Naive B cell (primary cell): Measurements from ENCODE around the gene LILRA6. TPM values are rescaled to one million over a fixed set of nuclear protein-coding genes. Genes with fewer than 3 reads are reported as not detected.
"Not testable (repeated sequence)": the region's sequence is repeated elsewhere in the genome, so short reads cannot be mapped to it uniquely, and the experiment has no call there.

Experiments
- ATAC-seq, 2 donors: fragments of 150-1000 bp; cut with Tn5 transposase; 2 replicates each; pipeline ENCODE4 v1.10.0; 2021; ENCODE audit warnings: low read depth in 2 of 2, mild to moderate bottlenecking in 2 of 2, moderate library complexity in 2 of 2
- DNase-seq: peaks from one replicate; pipeline ENCODE4 v3.0.0; 2022
- H3K27ac Mint-ChIP-seq, 6 donors: one replicate each; pipeline ENCODE4 v1.8.0; 2020 to 2022; ENCODE audit warnings: mild to moderate bottlenecking in 6 of 6, mixed read lengths in 6 of 6, moderate library complexity in 5 of 6, inconsistent platforms in 2 of 6
- H3K27me3 Mint-ChIP-seq, 3 donors: one replicate each; pipeline ENCODE4 v1.8.0; 2021 to 2022; ENCODE audit warnings: mixed read lengths in 3 of 3, mild to moderate bottlenecking in 1 of 3
- H3K36me3 Mint-ChIP-seq, 2 donors: one replicate each; pipeline ENCODE4 v1.8.0; 2020 to 2022; ENCODE audit warnings: mixed read lengths in 2 of 2, inconsistent platforms in 1 of 2, mild to moderate bottlenecking in 1 of 2
- H3K4me1 Mint-ChIP-seq, 3 donors: one replicate each; pipeline ENCODE4 v1.8.0; 2020 to 2022; ENCODE audit warnings: mixed read lengths in 3 of 3, inconsistent platforms in 1 of 3, mild to moderate bottlenecking in 1 of 3, moderate library complexity in 1 of 3
- H3K4me3 Mint-ChIP-seq, 8 donors: one replicate each; pipeline ENCODE4 v1.8.0; 2020 to 2022; ENCODE audit warnings: mild to moderate bottlenecking in 8 of 8, mixed read lengths in 8 of 8, moderate library complexity in 8 of 8, inconsistent platforms in 2 of 8
- H3K9me3 Mint-ChIP-seq, 7 donors: one replicate each; pipeline ENCODE4 v1.8.0; 2020 to 2022; ENCODE audit warnings: mixed read lengths in 7 of 7, mild to moderate bottlenecking in 5 of 7, inconsistent platforms in 2 of 7, moderate library complexity in 1 of 7
- polyA plus RNA-seq, 6 donors: library from polyadenylated mRNA; unstranded; fragments of 300-500 nt; fragmentation: Illumina TruSeq; gene quantifications; one replicate each; pipeline ENCODE4 v1.2.3, GENCODE V29; 2021; ENCODE audit warnings: low read depth in 6 of 6

The LILRA6 gene
- polyA plus RNA-seq = 1 to 10 TPM in 1 of 6 donors, under 1 TPM in 2, not detected in 3; 0.18 to 1.5 (median 0.66) TPM

DNA sequence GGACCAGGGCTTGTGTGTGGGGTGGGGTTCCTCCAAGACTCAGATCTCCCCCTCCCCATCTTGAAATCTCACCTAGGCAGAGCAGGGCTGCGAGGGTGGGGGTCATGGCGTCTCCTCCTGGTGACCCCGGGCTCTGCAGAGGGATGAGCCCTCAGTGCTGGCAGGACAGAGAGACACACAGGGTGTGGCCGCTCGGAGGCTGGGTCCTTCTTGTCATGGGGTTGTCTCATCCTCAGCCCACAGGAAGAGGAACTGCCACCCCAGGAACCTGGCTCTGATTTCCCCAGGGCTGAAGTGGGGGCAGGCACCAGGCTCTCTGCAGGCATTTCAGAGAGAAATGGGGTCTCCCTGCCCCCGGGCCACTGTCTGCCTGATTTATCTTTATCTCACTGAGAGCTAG is at the start of gene LILRA6:
TSS of gene LILRA6 (minus strand) at position 145 of the 400 bp plus-strand sequence.
- not testable (repeated sequence) for H3K4me1 Mint-ChIP-seq, H3K4me3 Mint-ChIP-seq, ATAC-seq, H3K9me3 Mint-ChIP-seq, H3K27ac Mint-ChIP-seq, H3K36me3 Mint-ChIP-seq, DNase-seq
- peaks cover 16 to 41% (median 32%) of the 10 kb centered on the region in 3 donors for H3K27me3 Mint-ChIP-seq

DNA sequence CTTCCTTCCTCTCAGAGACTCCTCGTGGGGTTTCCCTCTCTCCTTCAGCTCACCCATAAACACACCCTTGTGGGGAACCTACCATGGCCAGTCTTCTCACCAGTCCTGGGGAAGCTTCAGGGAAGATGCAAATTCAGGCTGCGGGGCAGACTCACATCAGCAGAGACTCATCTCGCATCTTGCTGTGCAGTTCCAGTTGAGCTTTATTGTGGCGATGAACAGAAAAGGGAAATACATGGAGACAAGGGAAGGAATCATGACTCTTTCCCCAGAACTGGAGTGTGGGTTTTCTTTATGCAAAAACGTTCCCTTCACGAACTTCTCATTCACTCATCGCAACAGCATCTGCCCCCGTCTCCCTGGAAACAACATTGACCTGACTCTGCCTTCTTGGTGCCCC is 46.6 kb upstream of the LILRA6 start:
- Mint-ChIP-seq H3K27ac (peak overlapping the region in 2 of 6 donors; percentile 8), H3K4me3 (peak overlapping the region in 4 of 8 donors; percentile 33 to 85 (median 38)), H3K27me3 (peaks cover 46 to 55% (median 55%) of the 10 kb centered on the region in 3 donors), H3K36me3 (peaks cover 7 to 12% of the 10 kb centered on the region in 2 donors), H3K9me3 (peaks cover 0 to 18% (median under 1%) of the 10 kb centered on the region in 7 donors), H3K4me1 (peaks cover 44 to 77% (median 61%) of the 10 kb centered on the region in 3 donors)
- not testable (repeated sequence) for DNase-seq, ATAC-seq

DNA sequence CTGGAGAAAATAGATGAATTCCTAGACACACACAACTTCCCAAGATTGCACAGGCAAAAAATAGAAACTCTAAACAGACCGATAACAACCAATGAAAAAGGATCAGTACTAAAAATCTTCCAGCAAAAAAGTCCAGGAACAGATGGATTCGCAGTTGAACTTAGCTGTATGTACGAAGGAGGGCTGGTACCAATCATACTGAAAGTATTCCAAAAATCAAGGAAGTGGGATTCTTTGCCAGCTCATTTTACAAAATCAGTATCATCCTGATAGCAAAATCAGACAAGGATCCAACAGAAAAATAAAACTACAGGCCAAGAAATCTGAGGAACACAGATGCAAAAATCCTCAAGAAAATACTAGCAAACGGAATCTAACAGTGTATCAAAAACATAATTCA is 44.9 kb upstream of the LILRA6 start:
- H3K4me1 Mint-ChIP-seq = peaks cover 57 to 89% (median 68%) of the 10 kb centered on the region in 3 donors
- H3K27ac Mint-ChIP-seq = peak overlapping the region in 2 of 6 donors; percentile 27 to 28
- peak overlapping the region in 3 of 8 donors; percentile 10 to 75 (median 37) for H3K4me3 Mint-ChIP-seq
- H3K36me3 Mint-ChIP-seq = no peaks in the 10 kb centered on the region
- ATAC-seq (no peak), DNase-seq (no peak)
- peaks cover 0 to 7% (median 0%) of the 10 kb centered on the region in 7 donors for H3K9me3 Mint-ChIP-seq
- H3K27me3 Mint-ChIP-seq = peaks cover 29 to 46% (median 43%) of the 10 kb centered on the region in 3 donors

DNA sequence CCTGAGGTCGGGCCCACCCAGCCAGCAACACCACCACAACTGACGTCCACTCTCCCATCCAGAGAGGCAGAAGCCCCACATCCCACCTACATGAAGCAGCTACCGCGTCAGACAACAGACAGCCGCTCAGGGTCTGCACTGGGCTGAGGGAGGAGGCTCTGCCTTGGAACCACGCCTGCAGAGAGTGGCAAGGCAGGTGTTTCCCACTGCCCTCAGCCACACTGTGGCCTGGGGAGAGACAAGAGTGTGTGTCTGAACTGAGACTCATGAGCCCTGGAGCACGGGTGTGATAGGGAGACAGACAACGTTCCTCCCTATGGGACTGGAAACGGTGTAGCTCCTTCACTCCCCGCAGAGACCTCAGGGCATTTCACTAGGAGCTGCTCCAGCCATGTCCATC is 43.7 kb upstream of the LILRA6 start:
- peak overlapping the region in 5 of 6 donors; percentile 87 to 95 (median 88) for H3K27ac Mint-ChIP-seq
- H3K4me1 Mint-ChIP-seq = peaks cover 67 to 97% (median 78%) of the 10 kb centered on the region in 3 donors

DNA sequence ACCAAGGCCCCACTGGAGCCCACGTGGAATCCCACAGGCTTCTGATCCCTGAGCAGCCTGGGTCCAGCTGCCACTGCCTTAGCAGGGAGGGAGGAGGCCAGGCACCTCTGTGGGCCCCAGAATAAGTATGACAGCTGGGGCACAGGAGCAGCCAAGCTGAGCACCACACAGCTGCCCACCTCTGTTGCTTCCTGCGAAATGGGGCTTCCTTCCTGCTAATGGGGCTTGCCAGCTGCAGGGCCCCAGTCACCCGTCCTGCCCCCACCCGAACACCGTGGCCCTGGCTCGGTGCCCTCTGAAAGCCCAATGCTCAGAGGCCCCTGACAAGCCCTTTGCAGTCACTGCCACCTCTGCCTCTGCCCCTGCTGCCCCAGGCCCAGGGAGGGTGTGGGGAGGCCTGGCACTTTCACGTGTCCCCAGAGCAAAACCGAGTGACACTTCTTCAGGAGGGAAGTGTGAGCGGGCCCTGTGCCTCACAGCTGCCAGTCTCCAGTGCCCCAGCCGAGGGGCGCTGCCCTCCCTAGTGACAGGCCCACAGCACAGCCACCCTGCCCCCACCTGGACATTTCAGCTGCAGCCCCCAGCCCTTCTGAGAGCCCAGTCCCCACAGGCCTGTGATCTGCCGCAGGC is 43.0 kb upstream of the LILRA6 start:
- Mint-ChIP-seq H3K27me3 (peaks cover 37 to 50% (median 49%) of the 10 kb centered on the region in 3 donors), H3K27ac (peak overlapping the region; percentile 39 to 95 (median 88)), H3K4me3 (peak overlapping the region; percentile 42 to 89 (median 74)), H3K4me1 (peaks cover 71 to 100% (median 82%) of the 10 kb centered on the region in 3 donors)
- not testable (repeated sequence) for H3K9me3 Mint-ChIP-seq, H3K36me3 Mint-ChIP-seq
- ATAC-seq = peak; percentile 69 to 81
- DNase-seq = peak; percentile 72

More for the DNA sequence above, 43.7 kb upstream of the LILRA6 start:
- Mint-ChIP-seq H3K27me3 (peaks cover 30 to 45% (median 42%) of the 10 kb centered on the region in 3 donors), H3K4me3 (peak overlapping the region in 7 of 8 donors; percentile 48 to 89 (median 75))
- not testable (repeated sequence) for H3K9me3 Mint-ChIP-seq, H3K36me3 Mint-ChIP-seq
- ATAC-seq (peak; percentile 24 to 31), DNase-seq (peak; percentile 38)

DNA sequence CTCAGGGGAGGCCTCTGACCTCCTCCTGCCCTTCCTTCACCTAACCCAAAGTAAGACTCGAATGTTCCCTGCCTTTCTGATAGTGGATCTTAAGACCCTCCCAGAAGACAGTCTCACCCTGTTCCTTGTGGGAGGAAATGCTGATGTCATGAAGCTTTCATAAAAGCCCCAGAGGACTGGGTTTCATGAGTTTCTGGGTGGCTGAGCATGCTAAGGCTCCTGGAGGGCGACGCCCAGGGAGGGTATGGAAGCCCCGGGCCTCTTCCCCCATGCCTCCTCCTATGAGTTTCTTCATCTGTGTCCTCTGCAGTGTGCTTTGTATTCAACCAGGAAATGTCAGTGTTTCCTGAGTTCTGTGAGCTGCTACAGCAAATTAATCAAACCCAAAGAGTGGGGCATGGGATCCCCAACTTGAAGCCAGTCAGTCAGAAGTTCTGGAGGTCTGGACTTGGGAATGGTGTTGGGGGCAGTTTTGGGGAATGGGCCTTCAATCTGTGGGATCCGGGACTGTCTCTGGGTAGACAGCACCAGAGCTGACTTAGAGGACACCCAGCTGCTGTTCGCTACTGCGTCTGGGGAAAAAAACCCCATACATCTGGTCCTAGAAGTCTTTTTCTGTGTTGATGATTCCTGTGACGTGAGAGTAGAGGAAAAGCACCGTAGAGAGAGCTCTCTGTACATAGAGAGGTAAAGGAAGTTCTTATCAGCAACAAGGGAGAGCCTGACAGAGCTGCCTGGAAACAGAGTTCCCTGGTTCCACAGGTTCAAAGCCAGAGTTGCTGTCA is 40.3 kb upstream of the LILRA6 start:
- peak; percentile 14 to 38 for ATAC-seq

DNA sequence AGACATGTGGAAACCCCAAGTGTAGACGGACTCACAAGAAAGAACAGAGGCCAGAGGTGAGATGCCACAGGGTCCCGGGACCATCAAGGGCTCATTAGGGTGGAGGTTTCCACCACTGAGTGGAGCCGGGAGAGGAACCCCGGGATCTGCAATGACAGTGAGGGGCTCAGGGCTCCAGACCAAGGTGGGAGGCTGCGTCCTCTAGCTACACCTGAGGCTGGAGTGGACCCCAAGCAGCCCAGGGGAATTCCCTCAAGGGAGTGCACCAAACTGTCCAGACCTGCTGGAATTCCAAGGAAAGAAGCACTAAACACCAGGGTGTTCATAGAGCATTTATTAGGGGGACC is 39.1 kb upstream of the LILRA6 start:
- not testable (repeated sequence) for H3K9me3 Mint-ChIP-seq, H3K36me3 Mint-ChIP-seq, DNase-seq, ATAC-seq
- H3K27me3 Mint-ChIP-seq = peaks cover 27 to 51% (median 30%) of the 10 kb centered on the region in 3 donors
- H3K27ac Mint-ChIP-seq = peak overlapping the region in 1 of 6 donors; percentile 12
- H3K4me3 Mint-ChIP-seq = peak overlapping the region in 5 of 8 donors; percentile 65 to 90 (median 79)
- peaks cover 53 to 71% (median 59%) of the 10 kb centered on the region in 3 donors for H3K4me1 Mint-ChIP-seq

More for the DNA sequence above, 40.3 kb upstream of the LILRA6 start:
- Mint-ChIP-seq H3K4me1 (peaks cover 61 to 82% (median 68%) of the 10 kb centered on the region in 3 donors), H3K27me3 (peaks cover 38 to 59% (median 42%) of the 10 kb centered on the region in 3 donors), H3K27ac (peak overlapping the region; percentile 15 to 96 (median 71)), H3K9me3 (peaks cover 0 to 2% (median 0%) of the 10 kb centered on the region in 7 donors), H3K36me3 (no peaks in the 10 kb centered on the region), H3K4me3 (peak overlapping the region; percentile 1 to 84 (median 53))
- peak; percentile 53 for DNase-seq

DNA sequence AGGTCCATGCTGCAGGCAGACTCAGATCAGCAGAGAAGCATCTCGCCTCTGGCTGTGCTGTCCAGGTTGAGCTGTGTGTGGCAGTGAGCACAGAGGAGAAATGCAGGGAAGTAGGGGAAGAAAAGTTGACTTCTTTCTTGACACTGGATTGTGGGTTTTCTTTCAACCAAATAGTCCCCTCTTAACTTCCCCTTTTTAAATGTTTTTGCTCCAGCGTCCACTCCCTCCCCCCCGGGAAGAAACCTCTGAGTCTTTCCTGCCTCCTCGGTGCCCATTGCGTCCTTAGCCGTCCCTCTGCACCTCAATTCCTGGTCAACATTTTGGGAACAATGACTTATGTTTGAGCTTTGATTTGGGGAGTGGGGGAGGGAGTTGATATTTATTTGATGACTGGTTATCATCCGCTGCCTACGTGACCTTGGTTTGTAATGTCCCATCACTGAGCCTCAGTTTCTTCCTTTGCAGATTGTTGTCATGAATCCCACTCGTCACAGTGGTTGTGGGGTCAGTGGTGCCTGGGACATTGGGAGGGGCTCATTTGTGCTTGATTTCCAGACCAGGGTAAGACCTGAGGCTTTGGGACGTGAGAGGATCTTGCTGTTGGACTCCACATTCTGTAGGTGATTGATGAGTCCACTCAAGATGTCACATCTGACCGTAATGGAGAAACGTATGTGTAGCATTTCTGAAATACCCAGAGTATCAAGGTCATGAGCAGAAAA is 38.6 kb upstream of the LILRA6 start, which contains the start of gene LILRB2:
TSS of gene LILRB2 (minus strand) at position 104 of the 722 bp plus-strand sequence. CDS start 614 bp downstream, outside the sequence.
- ATAC-seq (peak; percentile 8 to 29), DNase-seq (peak; percentile 63)
- Mint-ChIP-seq H3K36me3 (no peaks in the 10 kb centered on the region), H3K4me1 (peaks cover 48 to 65% (median 54%) of the 10 kb centered on the region in 3 donors), H3K27ac (peak within 1 kb of the TSS in 4 of 6 donors; percentile 21 to 90 (median 67)), H3K27me3 (peaks cover 27 to 49% (median 30%) of the 10 kb centered on the region in 3 donors), H3K4me3 (peak within 1 kb of the TSS in 7 of 8 donors; percentile 64 to 90 (median 79)), H3K9me3 (peaks cover 0 to 2% (median 0%) of the 10 kb centered on the region in 7 donors)

DNA sequence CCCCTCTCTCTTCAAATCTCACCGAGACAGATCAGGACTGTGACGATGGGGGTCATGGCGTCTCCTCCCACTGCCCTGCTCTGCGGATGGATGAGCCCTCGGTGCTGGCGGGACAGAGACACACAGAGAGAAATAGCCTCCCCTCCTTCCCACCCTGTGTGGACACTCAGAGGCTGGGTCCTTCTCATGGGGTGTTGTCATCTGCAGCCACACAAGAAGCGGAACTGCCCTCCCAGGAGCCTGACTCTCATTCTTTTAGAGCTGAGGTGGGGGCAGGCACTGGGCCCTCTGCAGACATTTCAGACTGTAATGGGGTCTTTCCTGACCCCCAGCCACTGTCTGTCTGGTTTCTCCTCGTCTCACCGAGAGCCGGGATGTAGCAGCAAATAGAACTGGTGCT is 37.9 kb upstream of the LILRA6 start:
- Mint-ChIP-seq H3K4me1 (peaks cover 46 to 58% (median 47%) of the 10 kb centered on the region in 3 donors), H3K27me3 (peaks cover 27 to 54% (median 32%) of the 10 kb centered on the region in 3 donors), H3K27ac (peak overlapping the region in 3 of 6 donors; percentile 52 to 90 (median 53)), H3K4me3 (peak overlapping the region in 7 of 8 donors; percentile 64 to 90 (median 79))
- not testable (repeated sequence) for H3K36me3 Mint-ChIP-seq, DNase-seq, H3K9me3 Mint-ChIP-seq, ATAC-seq

DNA sequence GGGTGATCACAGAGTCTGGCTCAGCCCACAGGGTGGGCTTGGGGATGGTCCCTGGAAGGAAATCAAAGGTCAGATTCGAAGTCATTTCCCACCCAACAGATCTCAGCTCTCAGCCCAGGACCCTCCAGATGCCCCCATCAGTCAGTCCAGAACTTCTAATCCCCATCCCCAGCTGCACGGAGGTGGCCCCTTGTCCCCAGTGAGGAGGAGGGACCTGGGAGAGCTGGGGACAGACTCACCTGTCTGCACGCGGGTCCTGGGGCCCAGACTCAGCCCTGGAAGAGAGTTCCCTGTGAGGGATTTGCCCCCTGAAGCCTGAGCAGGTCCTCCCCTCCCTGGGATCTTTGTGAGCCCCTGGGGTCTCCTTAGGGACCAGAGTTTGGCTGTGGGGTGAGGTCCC is 37.4 kb upstream of the LILRA6 start:
- not testable (repeated sequence) for H3K36me3 Mint-ChIP-seq, ATAC-seq, H3K9me3 Mint-ChIP-seq, DNase-seq, H3K27ac Mint-ChIP-seq
- Mint-ChIP-seq H3K4me3 (peak overlapping the region in 6 of 8 donors; percentile 15 to 90 (median 76)), H3K27me3 (peaks cover 27 to 58% (median 35%) of the 10 kb centered on the region in 3 donors), H3K4me1 (peaks cover 43 to 54% (median 44%) of the 10 kb centered on the region in 3 donors)

DNA sequence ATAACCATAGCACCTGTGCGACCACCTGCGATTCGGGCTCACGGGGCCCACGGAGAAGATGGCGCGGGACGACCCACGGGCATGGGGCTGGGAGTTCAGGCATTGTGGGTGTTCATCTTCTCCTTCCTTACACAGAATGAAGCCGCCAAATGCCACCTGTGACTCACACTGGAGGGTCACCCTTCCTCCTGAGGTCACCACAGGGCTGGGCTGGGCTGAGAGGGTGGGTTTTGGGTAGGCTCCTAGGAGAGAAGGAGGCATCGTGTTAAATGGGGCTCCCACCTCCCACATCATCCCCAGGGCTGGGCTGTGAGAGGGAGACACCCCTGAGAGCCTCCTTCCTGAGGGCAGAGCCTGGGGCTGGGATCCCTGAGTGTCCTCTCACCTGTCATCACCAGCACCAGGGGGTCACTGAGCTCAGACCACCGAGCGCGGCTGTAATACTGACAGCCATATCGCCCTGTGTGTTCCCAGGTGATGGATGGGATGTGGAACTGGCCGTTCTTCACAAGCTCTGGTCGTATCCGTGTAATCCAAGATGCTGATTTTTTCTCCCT is 36.9 kb upstream of the LILRA6 start:
- H3K36me3 Mint-ChIP-seq = no peaks in the 10 kb centered on the region
- peaks cover 27 to 64% (median 36%) of the 10 kb centered on the region in 3 donors for H3K27me3 Mint-ChIP-seq
- no peak overlapping the region for H3K27ac Mint-ChIP-seq
- no peak for DNase-seq
- no peak for ATAC-seq
- H3K9me3 Mint-ChIP-seq = peaks cover 0 to 2% (median 0%) of the 10 kb centered on the region in 7 donors
- H3K4me1 Mint-ChIP-seq = peaks cover 38 to 48% (median 39%) of the 10 kb centered on the region in 3 donors
- peak overlapping the region in 4 of 8 donors; percentile 15 to 83 (median 43) for H3K4me3 Mint-ChIP-seq

DNA sequence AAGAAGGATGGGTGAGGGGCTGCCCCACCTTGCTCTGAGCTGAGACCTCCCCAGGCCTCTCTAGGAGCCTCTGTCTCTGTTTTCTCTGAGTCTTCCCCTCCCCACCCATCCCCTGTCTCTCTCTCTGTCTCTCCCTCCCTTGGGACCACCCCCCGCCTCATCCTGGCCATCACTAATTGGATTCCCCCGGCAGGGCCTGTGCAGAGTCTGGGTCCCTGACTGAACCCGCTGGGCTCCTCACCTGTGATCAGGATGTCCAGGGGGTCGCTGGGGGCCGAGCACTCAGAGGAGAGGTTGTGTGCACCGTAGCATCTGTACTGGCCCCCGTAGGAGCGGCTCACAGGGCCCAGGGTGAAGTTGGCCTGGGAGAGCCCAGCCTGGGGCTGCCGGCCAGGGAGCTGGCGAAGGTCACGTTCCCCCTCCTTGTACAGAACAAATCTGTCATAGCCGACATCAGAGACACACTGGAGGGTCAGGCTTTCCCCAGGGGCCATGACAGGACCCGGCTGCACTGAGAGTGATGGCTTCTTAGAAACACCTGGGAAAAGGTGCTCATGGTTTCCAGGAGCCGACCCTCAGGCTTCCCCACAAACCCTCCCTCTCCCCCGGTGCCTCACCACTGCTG is 36.1 kb upstream of the LILRA6 start:
- Mint-ChIP-seq H3K27ac (peak overlapping the region in 1 of 6 donors; percentile 36), H3K27me3 (peaks cover 34 to 72% (median 44%) of the 10 kb centered on the region in 3 donors), H3K4me1 (peaks cover 34 to 40% (median 36%) of the 10 kb centered on the region in 3 donors)
- H3K36me3 Mint-ChIP-seq, H3K4me3 Mint-ChIP-seq, ATAC-seq, DNase-seq, H3K9me3 Mint-ChIP-seq: not testable (repeated sequence)
